H9 (cell line): ENCODE data around the gene PROKR1. TPM values are rescaled to one million over a fixed set of nuclear protein-coding genes. Genes with fewer than 3 reads are reported as not detected.

Experiments
- DNase-seq: peaks from one replicate; pipeline ENCODE4 v3.0.0-alpha.2; 2017
- H2AFZ ChIP-seq: one replicate; pipeline ENCODE4 v1.6.1; 2013; ENCODE audit warnings: mild to moderate bottlenecking, low read length, control low read depth, moderate library complexity
- H2AK5ac ChIP-seq: 2 replicates; pipeline ENCODE4 v1.6.1; 2013; ENCODE audit warnings: low read length, control low read depth, mixed read lengths; ENCODE audit not compliant: insufficient read length
- H2BK120ac ChIP-seq: one replicate; pipeline ENCODE4 v1.6.1; 2013; ENCODE audit warnings: low read depth, mild to moderate bottlenecking, low read length, control low read depth, inconsistent platforms; ENCODE audit not compliant: poor library complexity, severe bottlenecking
- H2BK12ac ChIP-seq: 2 replicates; pipeline ENCODE4 v1.6.1; 2013; ENCODE audit warnings: low read length, control low read depth, mixed read lengths, low read depth; ENCODE audit not compliant: insufficient read length
- H2BK15ac ChIP-seq: 2 replicates; pipeline ENCODE4 v1.6.1; 2013; ENCODE audit warnings: low read depth, low read length, control low read depth
- H2BK20ac ChIP-seq: one replicate; pipeline ENCODE4 v1.6.1; 2013; ENCODE audit warnings: low read depth, mild to moderate bottlenecking, low read length, control low read depth, inconsistent platforms; ENCODE audit not compliant: poor library complexity, severe bottlenecking
- H2BK5ac ChIP-seq: 2 replicates; pipeline ENCODE4 v1.6.1; 2013; ENCODE audit warnings: low read length, control low read depth, mixed read lengths; ENCODE audit not compliant: insufficient read length
- H3K14ac ChIP-seq: 2 replicates; pipeline ENCODE4 v1.6.1; 2013; ENCODE audit warnings: low read length, control low read depth; ENCODE audit not compliant: insufficient read depth
- H3K18ac ChIP-seq: 2 replicates; pipeline ENCODE4 v1.6.1; 2013; ENCODE audit warnings: low read depth, mild to moderate bottlenecking, mixed read lengths, low read length, control low read depth; ENCODE audit not compliant: insufficient read length
- H3K23ac ChIP-seq: 2 replicates; pipeline ENCODE4 v1.6.1; 2013; ENCODE audit warnings: low read length, control low read depth, mixed read lengths, low read depth; ENCODE audit not compliant: insufficient read length
- H3K23me2 ChIP-seq: 2 replicates; pipeline ENCODE4 v1.6.1; 2013; ENCODE audit warnings: low read depth, mild to moderate bottlenecking, mixed read lengths, low read length, control low read depth; ENCODE audit not compliant: insufficient read length, poor library complexity, severe bottlenecking
- H3K27ac ChIP-seq: 2 replicates; pipeline ENCODE4 v1.5.1; 2013; ENCODE audit warnings: low read length, control low read depth, mixed read lengths, low read depth; ENCODE audit not compliant: insufficient read length
- H3K27me3 ChIP-seq: 2 replicates; pipeline ENCODE4 v1.6.1; 2013; ENCODE audit warnings: low read length, control low read depth, inconsistent platforms; ENCODE audit not compliant: insufficient read depth
- H3K4ac ChIP-seq: 2 replicates; pipeline ENCODE4 v1.6.1; 2013; ENCODE audit warnings: low read depth, mild to moderate bottlenecking, control low read depth, inconsistent platforms, low read length, moderate library complexity
- H3K4me1 ChIP-seq: 2 replicates; pipeline ENCODE4 v1.6.1; 2013; ENCODE audit warnings: low read length, control low read depth, inconsistent platforms; ENCODE audit not compliant: insufficient read depth
- H3K4me2 ChIP-seq: 2 replicates; pipeline ENCODE4 v1.6.1; 2013; ENCODE audit warnings: low read length, control low read depth, mixed read lengths; ENCODE audit not compliant: insufficient read length, insufficient read depth
- H3K56ac ChIP-seq: 2 replicates; pipeline ENCODE4 v1.6.1; 2013; ENCODE audit warnings: low read depth, mild to moderate bottlenecking, mixed read lengths, low read length, control low read depth; ENCODE audit not compliant: insufficient read length
- H3K79me1 ChIP-seq: 2 replicates; pipeline ENCODE4 v1.6.1; 2013; ENCODE audit warnings: low read depth, mild to moderate bottlenecking, moderate library complexity, low read length, control low read depth, inconsistent platforms; ENCODE audit not compliant: insufficient read depth, poor library complexity, severe bottlenecking
- H3K79me2 ChIP-seq: 2 replicates; pipeline ENCODE4 v1.6.1; 2013; ENCODE audit warnings: low read length, control low read depth, inconsistent platforms; ENCODE audit not compliant: insufficient read depth
- H3K9ac ChIP-seq: 2 replicates; pipeline ENCODE4 v1.6.1; 2013; ENCODE audit warnings: low read length, control low read depth, mixed read lengths; ENCODE audit not compliant: insufficient read length; ENCODE audit errors: extremely low read depth
- H3K9me3 ChIP-seq: one replicate; pipeline ENCODE4 v1.6.1; 2013; ENCODE audit warnings: low read depth, low read length, inconsistent platforms; ENCODE audit not compliant: control insufficient read depth
- H3T11ph ChIP-seq: one replicate; pipeline ENCODE4 v1.6.1; 2013; ENCODE audit warnings: mild to moderate bottlenecking, low read length, control low read depth, inconsistent platforms
- H4K20me1 ChIP-seq: one replicate; pipeline ENCODE4 v1.6.1; 2013; ENCODE audit not compliant: control insufficient read depth, insufficient read length, insufficient read depth
- H4K5ac ChIP-seq: 2 replicates; pipeline ENCODE4 v1.6.1; 2013; ENCODE audit warnings: low read depth, mild to moderate bottlenecking, mixed read lengths, low read length, control low read depth; ENCODE audit not compliant: insufficient read length
- H4K8ac ChIP-seq: replicated peaks from 2 replicates; pipeline ENCODE4 v1.6.1; 2013; ENCODE audit warnings: low read length, control low read depth, mixed read lengths, low read depth; ENCODE audit not compliant: insufficient read length
- H4K91ac ChIP-seq: 2 replicates; pipeline ENCODE4 v1.6.1; 2013; ENCODE audit warnings: low read depth, mild to moderate bottlenecking, moderate library complexity, mixed read lengths, low read length, control low read depth; ENCODE audit not compliant: insufficient read length
- H3K27ac Mint-ChIP-seq, 3 experiments: 2 replicates in 2 of 3; 3 replicates in 1 of 3; pipeline ENCODE4 v1.8.0; 2020 to 2021; ENCODE audit warnings: mixed read lengths in 3 of 3, mild to moderate bottlenecking in 1 of 3, moderate library complexity in 1 of 3
- H3K27me3 Mint-ChIP-seq: 2 replicates; pipeline ENCODE4 v1.8.0; 2021; ENCODE audit warnings: low read depth, mild to moderate bottlenecking, moderate library complexity, mixed read lengths
- H3K36me3 Mint-ChIP-seq, 3 experiments: 2 replicates in 2 of 3; 3 replicates in 1 of 3; pipeline ENCODE4 v1.8.0; 2020 to 2021; ENCODE audit warnings: low read depth in 3 of 3, mixed read lengths in 3 of 3; ENCODE audit not compliant: insufficient read depth in 1 of 3
- H3K4me1 Mint-ChIP-seq, 2 experiments: 2 replicates each; pipeline ENCODE4 v1.8.0; 2020; ENCODE audit warnings: mixed read lengths in 2 of 2
- H3K4me3 Mint-ChIP-seq, 2 experiments: 2 replicates in 1 of 2; 3 replicates in 1 of 2; pipeline ENCODE4 v1.8.0; 2020 to 2021; ENCODE audit warnings: mild to moderate bottlenecking in 2 of 2, mixed read lengths in 2 of 2, moderate library complexity in 1 of 2
- H3K9me3 Mint-ChIP-seq, 2 experiments: 2 replicates in 1 of 2; 3 replicates in 1 of 2; pipeline ENCODE4 v1.8.0; 2020; ENCODE audit warnings: mild to moderate bottlenecking in 2 of 2, mixed read lengths in 2 of 2, moderate library complexity in 1 of 2
- CTCF ChIP-seq: fragments of 200-600 bp; sonication (generic); conservative IDR thresholded peaks from 3 replicates; pipeline ENCODE4 v1.8.0; 2021; ENCODE audit warnings: antibody characterized with exemption, mild to moderate bottlenecking
- WGBS: extraction: QIAGEN DNeasy Blood & Tissue Kit; methylation state at CpG from one replicate; pipeline ENCODE4 v1.1.7; 2013; ENCODE audit warnings: missing lambda C conversion rate, low lambda C conversion rate, mixed read lengths; ENCODE audit not compliant: insufficient read length; ENCODE audit errors: extremely low coverage; 5-methylcytosine and 5-hydroxymethylcytosine counted together
- total RNA-seq: library from RNA; stranded (reverse); gene quantifications from 2 replicates; pipeline ENCODE4 v1.2.1, GENCODE V29; 2021

Gene PROKR1
- total RNA-seq, 1 experiment from 2014 or later: 1.5 TPM

DNA sequence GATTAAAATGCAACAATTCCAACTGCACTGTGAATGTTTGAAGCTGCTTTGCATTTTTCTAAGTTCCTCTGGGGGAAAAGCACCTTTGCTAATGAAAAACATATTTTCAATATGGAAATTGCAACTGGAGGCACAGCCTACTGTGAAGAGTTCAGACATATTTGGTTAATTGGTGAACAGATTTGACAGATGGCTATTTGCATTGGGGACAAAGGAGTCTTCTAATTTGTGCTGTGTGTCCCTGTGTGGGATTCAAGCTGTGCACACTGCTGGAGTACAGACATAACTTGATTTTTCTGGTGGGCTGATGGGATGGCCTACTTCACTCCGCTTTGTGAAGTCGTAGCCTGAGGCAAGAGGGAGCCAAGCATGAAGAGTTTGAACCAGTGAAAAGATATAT lies 50.6 kb downstream of the PROKR1 start:
- no peak overlapping the region for H4K5ac ChIP-seq
- no peaks in the 10 kb centered on the region for H3K79me1 ChIP-seq
- no peak overlapping the region for H3K56ac ChIP-seq
- DNase-seq: no peak
- no peak overlapping the region for H3K4ac ChIP-seq
- Mint-ChIP-seq H3K27ac (no peak overlapping the region), H3K27me3 (no peaks in the 10 kb centered on the region; the same call in 1 of the 2 replicates), H3K4me3 (no peak overlapping the region), H3K36me3 (peaks cover 22 to 36% (median 27%) of the 10 kb centered on the region in 3 experiments), H3K9me3 (peaks cover 10 to 23% of the 10 kb centered on the region in 2 experiments), H3K4me1 (peaks cover 30 to 39% of the 10 kb centered on the region in 2 experiments)
- no peak overlapping the region for H3K23ac ChIP-seq
- no peak overlapping the region for H2AK5ac ChIP-seq
- no peaks in the 10 kb centered on the region for H3K23me2 ChIP-seq
- H2BK5ac ChIP-seq: no peak overlapping the region
- H4K91ac ChIP-seq: no peak overlapping the region
- H2BK15ac ChIP-seq: no peak overlapping the region
- H2BK120ac ChIP-seq: no peak overlapping the region
- no peak overlapping the region for H3K9ac ChIP-seq
- H3T11ph ChIP-seq: no peak overlapping the region
- no peak overlapping the region for H2BK20ac ChIP-seq
- no peaks in the 10 kb centered on the region for H3K27me3 ChIP-seq
- WGBS: no CpG with 5 or more reads among the region's 2 CpGs
- H3K18ac ChIP-seq: no peak overlapping the region
- H3K14ac ChIP-seq: no peak overlapping the region
- no peak overlapping the region for H3K4me2 ChIP-seq
- no peak overlapping the region for H2BK12ac ChIP-seq
- H3K9me3 ChIP-seq: peaks cover 1% of the 10 kb centered on the region
- H3K4me1 ChIP-seq: peaks cover 4% of the 10 kb centered on the region; the same call in 1 of the 2 replicates
- no peak overlapping the region for H4K8ac ChIP-seq
- H3K27ac ChIP-seq: no peak overlapping the region
- no peaks in the 10 kb centered on the region for H3K79me2 ChIP-seq
- no peak for TF ChIP-seq CTCF
- H4K20me1 ChIP-seq: no peaks in the 10 kb centered on the region
- no peak overlapping the region for H2AFZ ChIP-seq
